Heart left ventricle (tissue), 16 donors: ENCODE measurements around the gene DYTN. TPM values are rescaled to one million over a fixed set of nuclear protein-coding genes. Genes with fewer than 3 reads are reported as not detected.
A peak's percentile ranks its signal among the peaks of the same experiment; 100 is the strongest.

ENCODE experiments used
- ATAC-seq, 4 donors: fragments of 200-7000 bp; cut with Tn5 transposase; one replicate each; pipeline ENCODE4 v1.9.1; 2020 to 2022; ENCODE audit warnings: moderate library complexity in 4 of 4, mild to moderate bottlenecking in 3 of 4, moderate number of reproducible peaks in 1 of 4
- DNase-seq, 5 donors: peaks; one replicate each; pipeline ENCODE4 v3.0.0-alpha.2; 2020
- H3K27ac ChIP-seq, 12 donors: fragments of 200-600 bp; sonication (generic) in 4 of 12; one replicate each; pipeline versions ENCODE4 v1.5.0 to v1.8.0; 2016 to 2022; ENCODE audit warnings: mild to moderate bottlenecking in 2 of 12
- H3K27me3 ChIP-seq, 9 donors: fragments of 200-600 bp; sonication (generic) in 2 of 9; one replicate each; pipeline versions ENCODE4 v1.5.1 to v1.8.0; 2016 to 2022; ENCODE audit warnings: mild to moderate bottlenecking in 3 of 9
- H3K36me3 ChIP-seq, 9 donors: fragments of 200-600 bp; sonication (generic) in 2 of 9; one replicate each; pipeline versions ENCODE4 v1.5.0 to v1.8.0; 2018 to 2022; ENCODE audit warnings: mild to moderate bottlenecking in 2 of 9
- H3K4me1 ChIP-seq, 12 donors: fragments of 200-600 bp; sonication (generic) in 4 of 12; one replicate each; pipeline versions ENCODE4 v1.5.0 to v1.8.0; 2016 to 2022; ENCODE audit warnings: mild to moderate bottlenecking in 3 of 12
- H3K4me3 ChIP-seq, 12 donors: fragments of 200-600 bp; sonication (generic) in 4 of 12; one replicate each; pipeline versions ENCODE4 v1.5.0 to v1.8.0; 2017 to 2022; ENCODE audit warnings: mild to moderate bottlenecking in 9 of 12, moderate library complexity in 4 of 12
- H3K9me3 ChIP-seq, 12 donors: fragments of 200-600 bp; sonication (generic) in 4 of 12; one replicate each; pipeline versions ENCODE4 v1.5.0 to v1.8.0; 2016 to 2022; ENCODE audit warnings: mild to moderate bottlenecking in 1 of 12
- POLR2A ChIP-seq, 2 donors: fragments of 450-650 bp; IDR thresholded peaks; one replicate each; pipeline ENCODE4 v1.6.1; 2017; ENCODE audit warnings: antibody characterized with exemption in 2 of 2, mild to moderate bottlenecking in 2 of 2, moderate library complexity in 2 of 2
- WGBS, 4 donors: extraction: QIAGEN DNeasy Blood & Tissue Kit in 2 of 4; methylation state at CpG; one replicate each; pipeline versions ENCODE4 v1.1.5 to v1.1.7; 2013 to 2018; 5-methylcytosine and 5-hydroxymethylcytosine counted together
- intact Hi-C, 10 donors: fragments of 100-400 bp; cut with DNase I; formaldehyde crosslinking; loops; one replicate each; pipeline versions ENCODE4 v1.11.1 to v1.14.2; 2022
- polyA plus RNA-seq, 2 donors: library from polyadenylated mRNA; stranded (reverse); fragments of 200-250 nt; gene quantifications; one replicate each; pipeline ENCODE4 v1.2.3, GENCODE V29; 2013
- total RNA-seq, 9 donors: library from RNA; depleted of rRNA in 2 of 9; stranded (reverse); fragments of >200 nt in 2 of 9; fragmentation: NEBNext Ultra II Directional in 3 of 9; extraction: Animal tissue kit (Norgen Biotek cat#: 25700) in 3 of 9; gene quantifications; one replicate each; pipeline versions ENCODE4 v1.1.0 to v1.2.4, GENCODE V29; 2016 to 2023
- TF ChIP-seq, protein P1 (sequence below), 12 donors: fragments of 200-600 bp; sonication (generic) in 4 of 12; IDR thresholded peaks; one replicate each; pipeline versions ENCODE4 v1.5.0 to v1.8.0; 2018 to 2022; ENCODE audit warnings: antibody characterized with exemption in 12 of 12, mild to moderate bottlenecking in 5 of 12
- donor health status: ischemic (EF 13 %, LVEDD 7.1; RV severe dilation, severe dysfunction).
- donor health status: healthy with polysubstance abuse.
- donor health status: DM: no; HTN: yes; CAD: no.
- donor health status: DM: no; HTN: no; CAD: no.
- donor health status: ischemic (EF 25% LVEDD 6.9; RV normal size, moderate dysfunction).
- donor health status: ischemic (EF 25% LVEDD 5.7; RV mildly dilated, moderate dysfunction).
- donor health status: healthy.
- donor health status: DM: yes; HTN: yes; CAD: no.
- donor health status: ischemic (EF 35%, LVEDD 5.7; RV mildly dilated, moderate dysfunction).
- donor health status: nonischemic (EF 11% LVEDD 7.7; RV severe dilation, severe dysfunction).
- donor health status: DM: yes; HTN: yes; CAD: no.
- donor health status: PGD.
- donor health status: ischemic (EF 29% LVEDD 5.4; RV normal size, mild dysfunction).
- donor health status: nonischemic (EF 23%, LVEDD 6.1; RV moderate dilation, normal function).

DYTN gene
- total and polyA plus RNA-seq, 11 donors: not detected

- Histone ChIP-seq H3K36me3 (no peaks in the 10 kb centered on the region), H3K27ac (no peak overlapping the region), H3K4me1 (no peaks in the 10 kb centered on the region), H3K4me3 (no peak overlapping the region), H3K27me3 (peaks cover 0 to 16% (median 0%) of the 10 kb centered on the region in 9 donors), H3K9me3 (no peaks in the 10 kb centered on the region)
- intact Hi-C loops: loop anchor here in 4 of 10 donors (5.0 to 10.0 kb wide), 3 partner anchors 78 to 776 kb away; no protein-coding TSS in a partner anchor
- DNase-seq (no peak), ATAC-seq (no peak)
- WGBS, 4 donors: 60 to 89% (median 87%) methylated on average over 3 of the region's 3 CpGs
- TF ChIP-seq POLR2A (IDR thresholded peaks at IDR 0.05): no peak
- TF ChIP-seq, protein P1, sequence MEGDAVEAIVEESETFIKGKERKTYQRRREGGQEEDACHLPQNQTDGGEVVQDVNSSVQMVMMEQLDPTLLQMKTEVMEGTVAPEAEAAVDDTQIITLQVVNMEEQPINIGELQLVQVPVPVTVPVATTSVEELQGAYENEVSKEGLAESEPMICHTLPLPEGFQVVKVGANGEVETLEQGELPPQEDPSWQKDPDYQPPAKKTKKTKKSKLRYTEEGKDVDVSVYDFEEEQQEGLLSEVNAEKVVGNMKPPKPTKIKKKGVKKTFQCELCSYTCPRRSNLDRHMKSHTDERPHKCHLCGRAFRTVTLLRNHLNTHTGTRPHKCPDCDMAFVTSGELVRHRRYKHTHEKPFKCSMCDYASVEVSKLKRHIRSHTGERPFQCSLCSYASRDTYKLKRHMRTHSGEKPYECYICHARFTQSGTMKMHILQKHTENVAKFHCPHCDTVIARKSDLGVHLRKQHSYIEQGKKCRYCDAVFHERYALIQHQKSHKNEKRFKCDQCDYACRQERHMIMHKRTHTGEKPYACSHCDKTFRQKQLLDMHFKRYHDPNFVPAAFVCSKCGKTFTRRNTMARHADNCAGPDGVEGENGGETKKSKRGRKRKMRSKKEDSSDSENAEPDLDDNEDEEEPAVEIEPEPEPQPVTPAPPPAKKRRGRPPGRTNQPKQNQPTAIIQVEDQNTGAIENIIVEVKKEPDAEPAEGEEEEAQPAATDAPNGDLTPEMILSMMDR (IDR thresholded peaks at IDR 0.05): no peak
These were observed 19.4 kb downstream of the DYTN start for GRCh38 chr2:206698811-206699210.

DNA sequence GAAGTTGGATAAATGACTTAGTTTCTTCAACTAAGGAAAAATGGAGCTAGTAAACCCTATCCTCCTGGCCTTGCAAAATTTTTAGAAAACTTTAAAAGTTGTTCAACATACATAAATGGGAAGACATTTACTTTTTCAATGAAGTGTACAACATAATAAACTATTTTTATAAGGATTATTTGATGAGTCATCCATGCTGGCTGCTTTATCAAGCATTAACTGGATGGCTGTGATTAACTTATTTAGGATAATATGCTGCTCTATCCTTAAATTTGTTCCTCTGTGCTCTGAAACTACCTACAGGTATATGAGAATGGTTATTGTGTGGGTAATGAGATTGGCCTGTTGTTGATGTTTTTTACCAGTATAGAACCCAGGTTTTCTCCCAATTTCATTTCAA is 21.3 kb downstream of the DYTN start:
- Histone ChIP-seq H3K4me3 (no peak overlapping the region), H3K9me3 (no peaks in the 10 kb centered on the region), H3K36me3 (no peaks in the 10 kb centered on the region), H3K4me1 (no peaks in the 10 kb centered on the region), H3K27ac (no peak overlapping the region), H3K27me3 (peaks cover 0 to 14% (median 0%) of the 10 kb centered on the region in 9 donors)
- TF ChIP-seq, protein P1 (IDR thresholded peaks at IDR 0.05): no peak
- no peak for TF ChIP-seq POLR2A (IDR thresholded peaks at IDR 0.05)
- intact Hi-C loops: loop anchor here in 4 of 10 donors (5.0 to 10.0 kb wide), 3 partner anchors 80 to 778 kb away; no protein-coding TSS in a partner anchor
- ATAC-seq: no peak
- no peak for DNase-seq

DNA sequence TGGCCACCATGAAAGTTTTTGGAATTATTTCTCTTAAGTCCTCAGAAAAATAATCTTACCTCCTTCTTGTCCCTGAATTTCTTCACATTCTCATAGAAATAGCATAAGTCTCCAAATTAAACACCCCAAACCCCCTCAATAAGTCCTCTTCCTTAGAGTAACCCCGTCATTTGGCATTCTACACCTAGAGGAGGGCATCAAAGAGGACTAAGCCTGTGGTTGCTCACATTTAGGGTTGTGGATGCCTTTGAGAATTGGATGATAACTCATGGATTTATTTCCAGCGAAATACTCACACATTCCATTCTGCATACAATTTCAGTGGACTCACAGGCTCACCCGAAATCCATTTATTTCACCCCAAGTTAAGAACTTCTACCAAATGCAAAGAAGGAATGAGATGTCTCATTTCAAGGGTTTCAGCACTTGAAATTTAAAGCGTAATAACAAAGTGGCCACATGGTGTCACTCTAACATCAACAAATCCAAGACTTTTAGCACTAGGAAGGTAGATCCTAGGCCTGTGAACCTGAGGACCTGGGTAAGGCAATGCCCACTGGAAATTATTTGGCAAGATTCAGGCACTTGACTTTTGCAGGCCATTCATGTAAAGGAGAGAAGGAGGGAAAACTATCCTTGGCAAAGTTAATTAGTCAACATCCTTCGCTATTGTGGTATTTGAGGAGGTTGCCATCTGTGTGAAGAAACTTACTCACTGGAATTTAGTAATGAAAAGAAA is 24.6 kb downstream of the DYTN start:
- H3K27ac ChIP-seq: no peak overlapping the region
- H3K9me3 ChIP-seq: no peaks in the 10 kb centered on the region
- ATAC-seq (peak in 3 of 4 donors; percentile 60 to 74 (median 67)), DNase-seq (no peak)
- H3K4me1 ChIP-seq: no peaks in the 10 kb centered on the region
- H3K27me3 ChIP-seq: peaks cover 0 to 5% (median 0%) of the 10 kb centered on the region in 9 donors
- H3K4me3 ChIP-seq: no peak overlapping the region
- H3K36me3 ChIP-seq: no peaks in the 10 kb centered on the region
- no peak for TF ChIP-seq POLR2A (IDR thresholded peaks at IDR 0.05)
- TF ChIP-seq, protein P1 (IDR thresholded peaks at IDR 0.05): peak; percentile 48 to 78 (median 62)
- intact Hi-C loops: loop anchor here (2.0 to 10.0 kb wide), 9 partner anchors 74 to 784 kb away; partner anchors contain the start of genes FASTKD2 (in 1 of the 10) and MDH1B (in 1 of the 10)
- 25 to 30% (median 26%) methylated on average over 5 of the region's 5 CpGs for WGBS, 4 donors

DNA sequence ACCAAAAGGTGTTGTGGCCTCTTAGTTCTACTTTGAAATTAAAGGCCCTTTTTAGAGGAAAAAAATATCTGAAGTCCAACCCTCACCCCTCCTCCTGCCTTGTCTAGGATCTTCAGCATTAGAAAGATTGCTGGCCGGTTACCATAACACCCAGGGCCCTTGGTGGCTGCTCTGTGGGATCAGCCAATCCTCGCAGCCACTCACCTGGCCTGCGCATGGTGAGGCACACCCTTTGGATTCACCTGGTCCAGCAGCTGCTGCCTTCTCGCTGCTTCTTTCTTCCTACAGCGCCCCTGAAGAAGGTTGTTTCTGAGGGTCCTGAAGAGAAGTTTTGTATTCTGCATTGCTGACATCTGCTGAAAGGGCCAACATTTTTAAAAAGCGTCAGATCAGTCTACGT is 25.2 kb downstream of the DYTN start:
- ATAC-seq: no peak
- no peak overlapping the region for H3K4me3 ChIP-seq
- TF ChIP-seq POLR2A (IDR thresholded peaks at IDR 0.05): no peak
- TF ChIP-seq, protein P1 (IDR thresholded peaks at IDR 0.05): no peak
- no peaks in the 10 kb centered on the region for H3K36me3 ChIP-seq
- WGBS, 4 donors: 68 to 79% (median 78%) methylated on average over 7 of the region's 7 CpGs
- H3K27ac ChIP-seq: no peak overlapping the region
- H3K27me3 ChIP-seq: peaks cover 0 to 5% (median 0%) of the 10 kb centered on the region in 9 donors
- no peaks in the 10 kb centered on the region for H3K9me3 ChIP-seq
- H3K4me1 ChIP-seq: no peaks in the 10 kb centered on the region
- DNase-seq: no peak
- intact Hi-C loops: loop anchor here (2.0 to 10.0 kb wide), 9 partner anchors 74 to 784 kb away; partner anchors contain the start of genes FASTKD2 (in 1 of the 10) and MDH1B (in 1 of the 10)
